ENCODE results near the gene SYNE3.

- no peak for TF ChIP-seq POLR2A (IDR thresholded peaks at IDR 0.05)
- TF ChIP-seq, protein P1, sequence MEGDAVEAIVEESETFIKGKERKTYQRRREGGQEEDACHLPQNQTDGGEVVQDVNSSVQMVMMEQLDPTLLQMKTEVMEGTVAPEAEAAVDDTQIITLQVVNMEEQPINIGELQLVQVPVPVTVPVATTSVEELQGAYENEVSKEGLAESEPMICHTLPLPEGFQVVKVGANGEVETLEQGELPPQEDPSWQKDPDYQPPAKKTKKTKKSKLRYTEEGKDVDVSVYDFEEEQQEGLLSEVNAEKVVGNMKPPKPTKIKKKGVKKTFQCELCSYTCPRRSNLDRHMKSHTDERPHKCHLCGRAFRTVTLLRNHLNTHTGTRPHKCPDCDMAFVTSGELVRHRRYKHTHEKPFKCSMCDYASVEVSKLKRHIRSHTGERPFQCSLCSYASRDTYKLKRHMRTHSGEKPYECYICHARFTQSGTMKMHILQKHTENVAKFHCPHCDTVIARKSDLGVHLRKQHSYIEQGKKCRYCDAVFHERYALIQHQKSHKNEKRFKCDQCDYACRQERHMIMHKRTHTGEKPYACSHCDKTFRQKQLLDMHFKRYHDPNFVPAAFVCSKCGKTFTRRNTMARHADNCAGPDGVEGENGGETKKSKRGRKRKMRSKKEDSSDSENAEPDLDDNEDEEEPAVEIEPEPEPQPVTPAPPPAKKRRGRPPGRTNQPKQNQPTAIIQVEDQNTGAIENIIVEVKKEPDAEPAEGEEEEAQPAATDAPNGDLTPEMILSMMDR (IDR thresholded peaks at IDR 0.05), result peak in 1 of 3 donors; percentile 69
Observed at GRCh38 chr14:95561001-95561412, 44.6 kb upstream of the SYNE3 start.
